GM12864 (cell line): ENCODE data around the gene WDR5.

Source experiments
- DNase-seq: peaks from one replicate; pipeline ENCODE4 v3.0.0-alpha.2; 2011; ENCODE audit warnings: low read depth
- H3K4me3 ChIP-seq: 2 replicates; pipeline ENCODE4 v1.5.1; 2011; ENCODE audit warnings: mild to moderate bottlenecking, low read depth, low read length, control low read depth
- TF ChIP-seq, protein P1 (sequence below): IDR thresholded peaks from 2 replicates; pipeline ENCODE4 v1.5.1; 2011; ENCODE audit warnings: low read depth, mild to moderate bottlenecking, moderate library complexity, low read length, control low read depth, inconsistent platforms; ENCODE audit errors: missing control alignments

Gene WDR5

DNA sequence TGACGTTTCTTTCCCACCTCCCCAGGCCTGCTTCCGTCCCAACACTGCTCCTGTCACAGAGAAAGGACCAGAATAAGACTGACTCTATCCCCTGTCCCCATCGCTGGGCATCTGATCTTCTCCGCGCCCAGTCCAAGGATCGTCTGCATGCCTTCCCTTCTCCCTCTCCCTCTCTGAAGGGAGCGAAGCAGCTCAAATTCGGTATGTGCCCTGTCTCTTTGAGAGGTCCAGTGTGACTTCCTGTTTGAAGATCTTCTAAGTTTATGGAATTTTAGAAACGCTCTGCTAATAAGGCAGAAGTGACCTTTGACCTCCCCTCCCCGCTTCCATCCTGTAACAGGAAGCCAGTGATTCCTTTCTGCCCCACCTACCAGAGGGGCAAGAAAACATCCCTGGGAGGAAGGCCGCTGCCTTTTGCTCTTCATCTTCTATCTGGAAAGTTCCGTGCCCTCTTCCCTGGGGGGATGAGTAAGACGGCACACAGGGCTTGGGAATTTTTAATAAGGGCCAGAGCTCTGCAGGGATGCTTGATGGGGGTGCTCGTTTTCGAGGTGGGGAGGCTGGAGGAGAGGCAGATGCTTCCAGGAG, 69.2 kb downstream of the WDR5 start:
- TF ChIP-seq, protein P1, sequence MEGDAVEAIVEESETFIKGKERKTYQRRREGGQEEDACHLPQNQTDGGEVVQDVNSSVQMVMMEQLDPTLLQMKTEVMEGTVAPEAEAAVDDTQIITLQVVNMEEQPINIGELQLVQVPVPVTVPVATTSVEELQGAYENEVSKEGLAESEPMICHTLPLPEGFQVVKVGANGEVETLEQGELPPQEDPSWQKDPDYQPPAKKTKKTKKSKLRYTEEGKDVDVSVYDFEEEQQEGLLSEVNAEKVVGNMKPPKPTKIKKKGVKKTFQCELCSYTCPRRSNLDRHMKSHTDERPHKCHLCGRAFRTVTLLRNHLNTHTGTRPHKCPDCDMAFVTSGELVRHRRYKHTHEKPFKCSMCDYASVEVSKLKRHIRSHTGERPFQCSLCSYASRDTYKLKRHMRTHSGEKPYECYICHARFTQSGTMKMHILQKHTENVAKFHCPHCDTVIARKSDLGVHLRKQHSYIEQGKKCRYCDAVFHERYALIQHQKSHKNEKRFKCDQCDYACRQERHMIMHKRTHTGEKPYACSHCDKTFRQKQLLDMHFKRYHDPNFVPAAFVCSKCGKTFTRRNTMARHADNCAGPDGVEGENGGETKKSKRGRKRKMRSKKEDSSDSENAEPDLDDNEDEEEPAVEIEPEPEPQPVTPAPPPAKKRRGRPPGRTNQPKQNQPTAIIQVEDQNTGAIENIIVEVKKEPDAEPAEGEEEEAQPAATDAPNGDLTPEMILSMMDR = no peak
- H3K4me3 ChIP-seq = no peak overlapping the region
- no peak for DNase-seq

DNA sequence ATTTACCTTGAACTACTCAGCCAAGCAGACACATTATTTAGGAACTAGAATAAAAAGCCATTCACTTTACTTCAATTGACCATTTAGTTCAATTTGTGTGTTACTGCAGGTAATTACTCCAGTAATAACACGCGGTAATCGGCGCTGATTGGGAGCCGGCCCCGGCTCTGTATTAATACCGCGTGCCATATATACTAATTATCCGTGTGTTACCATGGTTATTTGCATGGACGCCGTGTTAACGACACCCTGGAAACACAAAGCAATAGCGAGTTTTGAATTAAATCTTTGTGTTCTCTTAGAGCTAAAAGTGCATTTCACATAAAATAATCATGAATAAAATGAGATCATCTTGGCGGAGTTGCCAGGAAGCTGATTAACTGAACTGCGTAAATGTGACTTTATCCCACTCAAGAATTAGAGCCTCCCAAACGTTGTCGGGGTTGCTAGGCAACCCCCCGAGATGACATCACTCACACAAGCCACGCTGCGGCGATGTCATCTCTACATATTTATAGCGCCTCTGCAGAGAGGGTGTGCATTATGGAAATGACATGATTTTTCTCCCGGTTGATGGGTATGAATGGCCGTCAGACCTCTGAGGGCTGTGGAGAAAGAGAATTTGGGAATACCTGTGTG, 69.9 kb downstream of the WDR5 start:
- H3K4me3 ChIP-seq = no peak overlapping the region
- no peak for DNase-seq
- TF ChIP-seq, protein P1 = no peak

DNA sequence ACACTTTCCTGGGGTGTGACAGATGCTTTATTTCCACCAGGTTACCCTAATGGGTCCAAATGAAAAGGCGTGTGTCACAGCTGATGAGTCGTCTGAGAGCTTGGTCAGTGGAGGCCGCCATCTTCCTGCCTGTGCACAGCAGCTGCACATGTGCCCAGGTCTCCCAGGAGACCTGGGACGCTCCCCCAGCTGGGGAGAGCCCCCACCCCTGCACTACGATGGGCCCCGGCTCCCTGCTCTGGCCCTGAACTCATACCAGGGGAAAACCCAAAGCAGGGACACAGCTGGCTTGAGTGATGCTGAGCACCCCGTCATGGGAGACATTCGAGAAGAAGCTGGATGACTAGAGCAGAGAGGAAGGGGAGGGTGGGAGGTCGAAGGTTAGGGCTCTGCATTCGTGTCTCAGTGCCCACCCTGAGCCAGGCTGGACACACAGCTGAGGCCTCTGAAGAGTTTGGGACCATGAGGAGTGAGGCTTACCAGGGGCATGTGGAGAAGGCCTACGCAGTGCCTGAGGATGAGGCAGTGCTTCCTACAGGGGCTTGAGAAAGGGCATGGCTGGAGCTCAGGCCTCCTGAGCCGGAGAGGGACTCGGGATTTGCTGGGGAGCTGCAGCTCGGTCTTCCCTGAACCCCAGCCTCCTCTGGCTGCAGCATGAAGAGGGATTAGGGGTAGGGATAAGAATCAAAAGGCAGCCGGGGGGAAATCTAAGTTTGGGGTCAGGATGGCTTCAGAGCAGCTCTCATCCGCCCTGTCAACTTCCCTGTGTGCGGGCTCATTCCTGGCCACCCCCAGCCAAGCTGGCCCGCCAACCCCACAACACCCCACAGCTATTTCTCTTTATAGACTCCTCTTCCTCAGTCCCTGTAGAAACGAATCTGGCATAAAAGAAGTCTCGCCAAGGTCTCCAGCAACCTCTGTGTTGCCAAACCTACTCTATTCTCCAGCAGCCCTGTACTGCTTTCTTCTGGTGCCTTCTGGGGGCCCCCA, 70.7 kb downstream of the WDR5 start:
- no peak for DNase-seq
- TF ChIP-seq, protein P1 = no peak
- no peak overlapping the region for H3K4me3 ChIP-seq

DNA sequence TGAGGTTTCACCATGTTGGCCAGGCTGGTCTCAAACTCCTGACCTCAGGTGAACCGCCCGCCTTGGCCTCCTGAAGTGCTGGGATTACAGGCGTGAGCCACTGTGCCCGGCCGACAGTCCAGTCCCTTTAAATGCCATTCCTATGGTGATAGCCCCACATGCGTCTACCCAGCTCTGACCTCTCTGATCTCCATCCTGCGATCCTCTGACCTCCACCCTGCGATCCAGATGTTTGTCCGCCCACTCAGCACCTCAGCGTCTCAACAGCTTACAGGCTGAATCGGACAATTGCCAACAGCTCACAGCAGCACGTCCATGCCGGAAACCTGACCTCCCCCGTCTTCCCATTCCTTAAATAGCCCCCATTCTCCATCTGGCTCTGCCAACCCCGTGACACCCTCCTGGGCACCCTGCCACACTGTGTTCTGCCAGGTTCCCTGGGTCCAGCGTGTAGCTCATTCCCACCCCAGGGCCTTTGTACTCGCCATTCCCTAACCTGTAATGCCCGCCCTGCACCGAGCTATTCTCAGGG, 72.5 kb downstream of the WDR5 start:
- no peak overlapping the region for H3K4me3 ChIP-seq
- TF ChIP-seq, protein P1 = no peak
- DNase-seq = no peak

DNA sequence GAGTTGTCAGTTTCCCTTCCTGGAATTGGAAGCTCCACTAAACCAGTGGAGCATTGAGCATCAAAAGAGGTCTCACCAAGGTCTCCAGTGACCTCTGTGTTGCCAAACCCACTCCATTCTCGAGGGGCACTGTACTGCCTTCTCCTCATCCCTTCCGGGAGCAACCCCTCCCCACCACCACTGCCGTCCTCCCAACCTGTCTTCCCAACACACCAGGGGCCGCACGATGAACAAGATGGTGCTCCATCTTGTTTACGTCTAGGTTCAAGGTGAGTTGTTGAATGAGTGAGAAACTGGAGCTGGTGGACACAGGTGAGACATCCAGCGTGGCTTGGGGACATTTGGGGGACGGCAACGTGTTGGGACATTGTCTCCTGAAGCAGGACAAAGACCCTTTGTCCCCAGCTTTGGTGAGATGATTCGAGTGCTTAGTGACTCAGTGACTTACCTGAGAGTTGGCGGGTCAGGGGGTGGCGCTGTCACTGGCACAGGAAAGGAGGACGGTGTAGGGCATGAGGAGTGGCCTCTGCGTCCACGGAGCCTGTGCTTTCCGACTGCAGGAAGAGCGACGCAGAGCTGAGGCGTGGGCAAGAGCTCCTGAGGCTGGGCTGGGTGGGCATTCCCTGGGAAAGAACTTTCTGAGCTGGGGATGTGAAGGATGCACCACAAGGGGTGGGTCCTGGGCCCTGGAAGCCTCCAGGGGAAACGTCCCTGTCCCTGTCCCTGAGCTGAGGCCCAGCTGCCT, 73.3 kb downstream of the WDR5 start:
- TF ChIP-seq, protein P1 = no peak
- no peak overlapping the region for H3K4me3 ChIP-seq
- DNase-seq = no peak
